Trophoblast cell (in vitro differentiated cells and primary cell): ENCODE results near the gene IMMP2L.

Experiments
- DNase-seq, 2 donors: peaks; one replicate each; pipeline ENCODE4 v3.0.0-alpha.2; 2016
- H2AFZ ChIP-seq: 2 replicates; pipeline ENCODE4 v1.6.1; 2013; ENCODE audit warnings: low read length, moderate library complexity, mild to moderate bottlenecking; ENCODE audit not compliant: insufficient read depth, poor library complexity
- H2AK5ac ChIP-seq: 2 replicates; pipeline ENCODE4 v1.6.1; 2013; ENCODE audit warnings: mild to moderate bottlenecking, low read length
- H2BK120ac ChIP-seq: 2 replicates; pipeline ENCODE4 v1.6.1; 2013; ENCODE audit warnings: low read length, mild to moderate bottlenecking, moderate library complexity; ENCODE audit not compliant: insufficient read depth, poor library complexity
- H2BK12ac ChIP-seq: 2 replicates; pipeline ENCODE4 v1.6.1; 2013; ENCODE audit warnings: mild to moderate bottlenecking, low read length, moderate library complexity
- H2BK5ac ChIP-seq: 2 replicates; pipeline ENCODE4 v1.6.1; 2013; ENCODE audit warnings: low read length, low read depth, moderate library complexity, mild to moderate bottlenecking; ENCODE audit not compliant: poor library complexity
- H3K14ac ChIP-seq: 2 replicates; pipeline ENCODE4 v1.6.1; 2013; ENCODE audit warnings: mild to moderate bottlenecking, low read length
- H3K18ac ChIP-seq: 2 replicates; pipeline ENCODE4 v1.6.1; 2013; ENCODE audit warnings: mild to moderate bottlenecking, low read length
- H3K23ac ChIP-seq: 2 replicates; pipeline ENCODE4 v1.6.1; 2013; ENCODE audit warnings: low read length
- H3K27ac ChIP-seq: 2 replicates; pipeline ENCODE4 v1.5.1; 2013; ENCODE audit warnings: low read depth, mild to moderate bottlenecking, inconsistent platforms, low read length, moderate library complexity
- H3K27me3 ChIP-seq: 2 replicates; pipeline ENCODE4 v1.6.1; 2013; ENCODE audit warnings: inconsistent platforms, mild to moderate bottlenecking, low read length, moderate library complexity; ENCODE audit not compliant: insufficient read depth
- H3K36me3 ChIP-seq, 2 experiments: 1 replicate in 1 of 2; 2 replicates in 1 of 2; pipeline ENCODE4 v1.6.1; 2013; ENCODE audit warnings: low read length in 2 of 2, mild to moderate bottlenecking in 2 of 2, moderate library complexity in 1 of 2; ENCODE audit not compliant: insufficient read depth in 2 of 2, control insufficient read depth in 1 of 2
- H3K4ac ChIP-seq: 2 replicates; pipeline ENCODE4 v1.6.1; 2013; ENCODE audit warnings: low read depth, mild to moderate bottlenecking, low read length, moderate library complexity
- H3K4me1 ChIP-seq, 2 experiments: 1 replicate in 1 of 2; 2 replicates in 1 of 2; pipeline ENCODE4 v1.6.1; 2013; ENCODE audit warnings: low read length in 2 of 2, mild to moderate bottlenecking in 2 of 2, moderate library complexity in 1 of 2; ENCODE audit not compliant: insufficient read depth in 2 of 2, control insufficient read depth in 1 of 2
- H3K4me2 ChIP-seq: 2 replicates; pipeline ENCODE4 v1.6.1; 2013; ENCODE audit warnings: inconsistent platforms, mild to moderate bottlenecking, low read length, moderate library complexity
- H3K4me3 ChIP-seq: 2 replicates; pipeline ENCODE4 v1.5.1; 2013; ENCODE audit warnings: mild to moderate bottlenecking, low read depth, low read length, inconsistent platforms
- H3K79me1 ChIP-seq: one replicate; pipeline ENCODE4 v1.6.1; 2013; ENCODE audit warnings: low read length
- H3K79me2 ChIP-seq: 2 replicates; pipeline ENCODE4 v1.6.1; 2013; ENCODE audit warnings: low read length, mild to moderate bottlenecking; ENCODE audit not compliant: control insufficient read depth, insufficient read depth, poor library complexity
- H3K9ac ChIP-seq: 2 replicates; pipeline ENCODE4 v1.6.1; 2013; ENCODE audit warnings: mild to moderate bottlenecking, low read length
- H3K9me3 ChIP-seq: 2 replicates; pipeline ENCODE4 v1.6.1; 2013; ENCODE audit warnings: low read depth, mild to moderate bottlenecking, control low read depth, inconsistent platforms, low read length; ENCODE audit not compliant: insufficient read depth
- H4K12ac ChIP-seq: 2 replicates; pipeline ENCODE4 v1.6.1; 2013; ENCODE audit warnings: low read depth, mild to moderate bottlenecking, low read length, moderate library complexity
- H4K8ac ChIP-seq: 2 replicates; pipeline ENCODE4 v1.6.1; 2013; ENCODE audit warnings: low read depth, mild to moderate bottlenecking, low read length, moderate library complexity
- H4K91ac ChIP-seq: one replicate; pipeline ENCODE4 v1.6.1; 2013; ENCODE audit warnings: low read depth, mild to moderate bottlenecking, low read length, moderate library complexity
- WGBS: extraction: QIAGEN DNeasy Blood & Tissue Kit; methylation state at CpG from one replicate; pipeline ENCODE4 v1.1.7; 2013; ENCODE audit warnings: missing lambda C conversion rate; ENCODE audit not compliant: insufficient read length, insufficient coverage; ENCODE audit errors: extremely low coverage; 5-methylcytosine and 5-hydroxymethylcytosine counted together

The IMMP2L gene

DNA sequence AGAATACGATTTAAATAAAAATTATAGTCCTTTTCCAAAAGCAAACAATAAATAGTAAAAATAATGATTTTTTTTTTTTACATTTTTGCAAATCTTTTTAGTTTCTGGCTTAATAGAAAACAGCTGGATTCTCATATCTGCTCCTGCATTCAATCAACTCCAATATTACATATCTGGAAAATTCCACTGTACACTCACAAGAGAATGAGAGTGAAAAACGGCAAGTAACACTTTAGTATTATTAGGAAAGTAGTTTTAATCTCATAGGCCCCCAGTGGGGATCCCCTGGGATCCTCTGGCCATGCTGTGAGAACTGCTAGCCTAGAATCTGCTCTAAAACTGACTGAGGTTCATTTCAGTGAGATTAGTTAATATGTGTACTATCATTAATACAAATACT is 599.9 kb downstream of the IMMP2L start:
- Histone ChIP-seq H4K12ac (no peak overlapping the region), H2AFZ (no peak overlapping the region), H2AK5ac (no peak overlapping the region), H2BK120ac (no peak overlapping the region), H3K36me3 (no peaks in the 10 kb centered on the region), H3K4me3 (no peak overlapping the region), H3K14ac (no peak overlapping the region), H3K9ac (no peak overlapping the region), H3K4me2 (no peak overlapping the region), H3K23ac (no peak overlapping the region), H4K8ac (no peak overlapping the region), H3K9me3 (no peaks in the 10 kb centered on the region), H2BK12ac (no peak overlapping the region), H3K18ac (no peak overlapping the region), H2BK5ac (no peak overlapping the region), H4K91ac (no peak overlapping the region), H3K27me3 (no peaks in the 10 kb centered on the region), H3K27ac (no peak overlapping the region), H3K4ac (no peak overlapping the region), H3K79me2 (no peaks in the 10 kb centered on the region), H3K4me1 (no peaks in the 10 kb centered on the region), H3K79me1 (no peaks in the 10 kb centered on the region)
- no CpG with 5 or more reads among the region's 2 CpGs for WGBS
- DNase-seq = no peak

DNA sequence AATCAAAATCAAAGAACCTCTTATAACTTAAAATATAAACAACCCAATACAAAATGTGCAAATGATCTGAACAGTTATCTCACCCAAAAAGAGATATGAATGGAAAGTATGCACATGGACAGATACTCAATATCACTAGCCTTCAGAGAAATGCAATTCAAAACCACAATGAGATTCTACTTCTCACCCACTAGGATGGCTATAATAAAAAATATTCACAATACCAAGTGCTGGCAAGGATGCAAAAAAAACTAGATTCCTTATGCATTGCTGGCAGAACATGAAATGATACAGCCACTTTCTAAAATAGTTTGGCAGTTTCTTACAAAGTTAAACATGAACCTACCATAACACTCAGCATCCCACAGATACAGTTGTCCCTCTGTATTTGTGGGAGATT is 601.5 kb downstream of the IMMP2L start:
- Histone ChIP-seq H3K23ac (no peak overlapping the region), H3K18ac (no peak overlapping the region), H3K4me1 (no peaks in the 10 kb centered on the region)

DNA sequence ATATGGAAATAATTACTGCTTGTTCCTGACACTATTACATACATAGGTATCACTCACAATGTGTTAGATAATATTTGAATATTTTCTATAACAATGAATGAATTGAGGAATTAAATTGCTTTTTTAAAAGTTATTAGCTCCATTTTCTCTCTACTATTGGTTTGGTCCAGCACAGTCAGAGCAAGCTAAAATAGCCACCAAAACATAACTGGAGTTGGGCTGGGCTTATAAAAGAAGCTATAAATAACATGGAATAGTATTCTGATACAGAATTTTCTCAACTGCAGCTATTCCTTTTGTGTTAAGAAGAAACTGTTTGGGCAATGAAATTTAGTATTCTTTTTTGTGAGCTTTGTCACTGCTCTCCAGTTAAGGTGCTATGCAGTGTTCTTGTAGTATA is 614.0 kb downstream of the IMMP2L start:
- no peak for DNase-seq
- no peak overlapping the region for H3K23ac ChIP-seq
- H2BK120ac ChIP-seq = no peak overlapping the region
- H2AFZ ChIP-seq = no peak overlapping the region
- no peak overlapping the region for H3K27ac ChIP-seq
- H2AK5ac ChIP-seq = no peak overlapping the region
- no peak overlapping the region for H4K12ac ChIP-seq
- H3K27me3 ChIP-seq = no peaks in the 10 kb centered on the region
- H3K36me3 ChIP-seq = no peaks in the 10 kb centered on the region
- H3K4me2 ChIP-seq = no peak overlapping the region
- no peaks in the 10 kb centered on the region for H3K79me1 ChIP-seq
- no peak overlapping the region for H3K9ac ChIP-seq
- no peak overlapping the region for H3K4ac ChIP-seq
- H4K8ac ChIP-seq = no peak overlapping the region
- no peaks in the 10 kb centered on the region for H3K9me3 ChIP-seq
- no peaks in the 10 kb centered on the region for H3K4me1 ChIP-seq
- H3K4me3 ChIP-seq = no peak overlapping the region
- H2BK12ac ChIP-seq = no peak overlapping the region
- no peak overlapping the region for H3K14ac ChIP-seq
- H2BK5ac ChIP-seq = no peak overlapping the region
- no peak overlapping the region for H3K18ac ChIP-seq
- H4K91ac ChIP-seq = no peak overlapping the region
- H3K79me2 ChIP-seq = no peaks in the 10 kb centered on the region

More for the DNA sequence above, 601.5 kb downstream of the IMMP2L start:
- DNase-seq = no peak
- no peak overlapping the region for H2BK5ac ChIP-seq
- H2BK120ac ChIP-seq = no peak overlapping the region
- H3K4me2 ChIP-seq = no peak overlapping the region
- H3K27ac ChIP-seq = no peak overlapping the region
- no peaks in the 10 kb centered on the region for H3K27me3 ChIP-seq
- H2BK12ac ChIP-seq = no peak overlapping the region
- no peak overlapping the region for H4K91ac ChIP-seq
- no peak overlapping the region for H3K14ac ChIP-seq
- H3K4ac ChIP-seq = no peak overlapping the region
- no peak overlapping the region for H2AFZ ChIP-seq
- no peaks in the 10 kb centered on the region for H3K9me3 ChIP-seq
- no peak overlapping the region for H2AK5ac ChIP-seq
- no peak overlapping the region for H4K8ac ChIP-seq
- H3K9ac ChIP-seq = no peak overlapping the region
- no peak overlapping the region for H3K4me3 ChIP-seq
- H4K12ac ChIP-seq = no peak overlapping the region
- H3K79me1 ChIP-seq = no peaks in the 10 kb centered on the region
- H3K36me3 ChIP-seq = no peaks in the 10 kb centered on the region
- H3K79me2 ChIP-seq = no peaks in the 10 kb centered on the region

DNA sequence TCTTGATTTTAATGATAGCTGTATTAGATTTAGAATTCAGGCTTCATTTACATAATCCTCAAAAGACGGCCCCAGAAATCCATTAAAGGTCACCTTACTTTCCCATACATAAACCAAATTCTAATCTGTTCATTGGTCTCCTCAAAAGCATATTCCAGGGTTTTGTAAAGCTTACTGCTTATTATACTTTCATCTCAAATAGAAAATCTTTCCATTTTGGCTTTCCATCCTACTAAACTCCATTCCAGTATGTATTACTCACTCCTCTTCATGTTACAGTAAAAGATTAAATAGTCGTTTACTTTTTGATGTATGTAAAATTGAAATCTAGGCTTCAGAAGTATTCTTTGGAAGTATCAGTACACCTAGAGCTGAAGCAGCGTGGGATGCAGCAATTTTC is 614.9 kb downstream of the IMMP2L start:
- H4K12ac ChIP-seq = no peak overlapping the region
- no peak overlapping the region for H2AK5ac ChIP-seq
- H3K4me3 ChIP-seq = no peak overlapping the region
- no peaks in the 10 kb centered on the region for H3K79me2 ChIP-seq
- DNase-seq = no peak
- no peak overlapping the region for H2AFZ ChIP-seq
- no peak overlapping the region for H2BK12ac ChIP-seq
- H4K91ac ChIP-seq = no peak overlapping the region
- H3K79me1 ChIP-seq = no peaks in the 10 kb centered on the region
- no peaks in the 10 kb centered on the region for H3K4me1 ChIP-seq
- H3K14ac ChIP-seq = no peak overlapping the region
- H2BK120ac ChIP-seq = no peak overlapping the region
- H3K9ac ChIP-seq = no peak overlapping the region
- no peak overlapping the region for H3K23ac ChIP-seq
- H2BK5ac ChIP-seq = no peak overlapping the region
- no CpG with 5 or more reads among the region's 3 CpGs for WGBS
- H3K4me2 ChIP-seq = no peak overlapping the region
- no peak overlapping the region for H3K18ac ChIP-seq
- H3K9me3 ChIP-seq = no peaks in the 10 kb centered on the region
- no peaks in the 10 kb centered on the region for H3K36me3 ChIP-seq
- no peaks in the 10 kb centered on the region for H3K27me3 ChIP-seq
- no peak overlapping the region for H3K27ac ChIP-seq
- H4K8ac ChIP-seq = no peak overlapping the region
- H3K4ac ChIP-seq = no peak overlapping the region
